Measurements from ENCODE around the gene ARPC5L.

The ARPC5L gene

DNA sequence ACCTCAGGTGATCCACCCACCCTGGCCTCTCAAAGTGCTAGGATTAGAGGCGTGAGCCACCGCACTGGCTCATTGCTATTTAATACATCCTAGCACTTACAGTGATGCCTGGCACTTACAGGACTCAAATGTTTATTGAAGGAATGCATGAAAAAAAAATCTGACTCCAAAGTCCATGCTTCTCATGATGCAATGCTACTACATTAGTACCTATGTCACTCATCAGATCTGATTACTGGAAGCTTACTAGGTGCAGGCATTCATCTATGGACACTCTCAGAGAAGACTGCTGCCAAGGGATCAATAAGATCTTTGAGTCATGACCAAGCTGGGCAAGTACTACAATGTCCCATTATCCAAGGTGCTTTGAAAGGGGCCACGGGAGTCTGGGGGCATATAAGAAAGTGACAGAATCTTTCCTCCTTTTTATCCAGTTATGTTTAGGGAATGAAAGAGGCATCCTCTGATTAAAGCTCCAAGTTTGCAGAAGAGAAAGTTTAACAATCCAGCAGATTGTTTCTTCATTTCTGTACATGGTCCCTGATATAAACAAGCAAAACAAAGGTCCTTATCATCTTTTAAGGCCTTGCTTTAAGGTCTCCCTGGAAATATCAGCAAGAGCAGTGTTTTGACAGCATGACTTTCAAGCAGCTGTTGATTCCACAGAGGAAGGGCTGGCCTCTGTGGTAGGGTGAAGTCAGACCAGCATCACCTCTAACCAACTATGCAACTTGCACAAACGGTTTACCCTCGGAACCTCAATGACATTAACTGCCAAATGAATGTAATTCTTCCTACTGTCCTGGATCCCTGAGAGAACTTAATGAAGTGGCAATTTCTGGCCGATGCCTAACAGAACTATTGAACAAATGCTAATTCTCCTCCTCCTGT lies 35.9 kb downstream of the ARPC5L start:
- TF ChIP-seq, protein P1, sequence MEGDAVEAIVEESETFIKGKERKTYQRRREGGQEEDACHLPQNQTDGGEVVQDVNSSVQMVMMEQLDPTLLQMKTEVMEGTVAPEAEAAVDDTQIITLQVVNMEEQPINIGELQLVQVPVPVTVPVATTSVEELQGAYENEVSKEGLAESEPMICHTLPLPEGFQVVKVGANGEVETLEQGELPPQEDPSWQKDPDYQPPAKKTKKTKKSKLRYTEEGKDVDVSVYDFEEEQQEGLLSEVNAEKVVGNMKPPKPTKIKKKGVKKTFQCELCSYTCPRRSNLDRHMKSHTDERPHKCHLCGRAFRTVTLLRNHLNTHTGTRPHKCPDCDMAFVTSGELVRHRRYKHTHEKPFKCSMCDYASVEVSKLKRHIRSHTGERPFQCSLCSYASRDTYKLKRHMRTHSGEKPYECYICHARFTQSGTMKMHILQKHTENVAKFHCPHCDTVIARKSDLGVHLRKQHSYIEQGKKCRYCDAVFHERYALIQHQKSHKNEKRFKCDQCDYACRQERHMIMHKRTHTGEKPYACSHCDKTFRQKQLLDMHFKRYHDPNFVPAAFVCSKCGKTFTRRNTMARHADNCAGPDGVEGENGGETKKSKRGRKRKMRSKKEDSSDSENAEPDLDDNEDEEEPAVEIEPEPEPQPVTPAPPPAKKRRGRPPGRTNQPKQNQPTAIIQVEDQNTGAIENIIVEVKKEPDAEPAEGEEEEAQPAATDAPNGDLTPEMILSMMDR (conservative IDR thresholded peaks at IDR 0.05; ENCODE audit: low read depth, low read length), result no peak
- H3K4me3 ChIP-seq (ENCODE audit: low read depth, low read length), result no peak overlapping the region
- peak; percentile 8 for DNase-seq (ENCODE audit: low read depth)

DNA sequence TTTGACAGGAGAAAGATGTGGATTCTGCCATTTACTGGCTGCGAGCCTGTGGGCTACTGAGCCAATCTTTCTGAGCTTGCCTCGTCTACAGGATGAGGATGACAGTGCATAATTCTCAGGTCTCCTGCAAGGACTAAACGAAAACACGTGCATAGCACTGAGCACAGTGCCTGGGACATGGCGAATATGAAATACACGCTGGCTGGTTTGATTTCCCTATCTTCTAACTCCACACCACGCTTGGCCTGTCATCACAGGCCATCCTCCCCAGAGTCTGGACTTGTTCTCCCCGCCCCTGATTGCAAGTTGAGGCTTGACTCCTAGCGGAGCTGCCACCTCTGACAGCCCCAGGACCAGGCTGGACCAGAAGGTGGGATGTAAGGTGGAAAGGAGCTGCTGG lies 37.9 kb downstream of the ARPC5L start:
- H3K4me3 ChIP-seq (ENCODE audit: low read depth, low read length), result no peak overlapping the region
- no peak for DNase-seq (ENCODE audit: low read depth)
- TF ChIP-seq, protein P1 (conservative IDR thresholded peaks at IDR 0.05; ENCODE audit: low read depth, low read length), result no peak

DNA sequence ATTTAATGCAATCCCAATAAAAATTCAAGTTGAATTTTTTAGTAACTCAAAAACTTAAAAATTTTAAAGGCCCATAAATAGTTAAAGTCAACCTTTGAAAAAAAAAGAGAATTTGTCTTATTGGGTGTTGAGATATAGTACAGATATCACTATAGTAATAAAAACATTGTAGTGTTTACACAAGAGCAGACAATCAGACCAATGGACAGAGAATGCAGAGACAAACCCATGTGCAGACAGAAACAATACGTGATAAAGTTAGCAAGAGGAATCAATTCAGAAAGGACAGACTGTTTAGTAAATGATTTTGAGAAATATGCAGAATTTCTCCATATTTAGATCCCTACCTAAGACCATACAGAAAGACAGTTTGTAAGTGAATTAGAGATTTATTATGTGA lies 45.0 kb downstream of the ARPC5L start:
- no peak overlapping the region for H3K4me3 ChIP-seq (ENCODE audit: low read depth, low read length)
- peak; percentile 22 for DNase-seq (ENCODE audit: low read depth)
- TF ChIP-seq, protein P1 (conservative IDR thresholded peaks at IDR 0.05; ENCODE audit: low read depth, low read length), result no peak

DNA sequence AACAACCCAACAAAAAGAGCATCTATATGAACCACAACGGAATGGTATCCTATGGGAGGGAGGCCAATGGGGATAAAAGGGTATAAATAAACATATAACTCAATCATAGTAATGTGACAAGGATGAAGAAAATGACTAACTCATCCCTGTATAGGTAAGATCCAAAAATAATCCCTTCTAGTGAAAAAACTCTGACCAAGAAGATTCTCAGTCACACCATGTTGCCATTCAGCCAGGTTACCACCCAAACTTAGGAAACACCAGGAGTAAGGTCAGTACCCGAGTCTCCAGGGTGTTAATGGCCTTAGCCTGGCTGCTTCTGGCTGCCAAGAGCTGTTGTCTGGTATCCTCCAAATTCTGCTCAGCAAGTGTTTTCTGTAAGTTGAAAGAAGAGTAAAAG lies 46.2 kb downstream of the ARPC5L start:
- H3K4me3 ChIP-seq (ENCODE audit: low read depth, low read length), result no peak overlapping the region
- no peak for DNase-seq (ENCODE audit: low read depth)
- TF ChIP-seq, protein P1 (conservative IDR thresholded peaks at IDR 0.05; ENCODE audit: low read depth, low read length), result no peak

DNA sequence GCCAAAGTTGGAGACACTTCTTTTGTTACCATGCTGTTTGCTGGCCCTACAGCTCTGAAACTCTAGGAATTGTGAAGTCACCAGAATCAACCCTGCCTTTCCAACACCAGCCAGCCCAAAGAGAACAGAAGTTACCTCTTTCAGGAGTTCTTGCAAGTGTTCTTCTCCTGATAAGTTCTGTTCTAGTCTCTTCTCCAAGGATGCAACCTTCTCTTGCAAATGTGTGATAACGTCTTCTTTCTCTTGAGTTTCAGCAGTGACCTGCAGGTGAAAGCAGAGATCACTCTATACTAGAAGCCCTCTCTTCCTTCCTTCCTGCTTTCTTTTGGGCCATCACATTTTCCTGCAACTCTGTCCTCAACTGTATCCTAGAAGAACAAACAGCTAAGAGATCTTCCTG lies 49.8 kb downstream of the ARPC5L start:
- TF ChIP-seq, protein P1 (conservative IDR thresholded peaks at IDR 0.05; ENCODE audit: low read depth, low read length), result no peak
- no peak for DNase-seq (ENCODE audit: low read depth)
- no peak overlapping the region for H3K4me3 ChIP-seq (ENCODE audit: low read depth, low read length)

DNA sequence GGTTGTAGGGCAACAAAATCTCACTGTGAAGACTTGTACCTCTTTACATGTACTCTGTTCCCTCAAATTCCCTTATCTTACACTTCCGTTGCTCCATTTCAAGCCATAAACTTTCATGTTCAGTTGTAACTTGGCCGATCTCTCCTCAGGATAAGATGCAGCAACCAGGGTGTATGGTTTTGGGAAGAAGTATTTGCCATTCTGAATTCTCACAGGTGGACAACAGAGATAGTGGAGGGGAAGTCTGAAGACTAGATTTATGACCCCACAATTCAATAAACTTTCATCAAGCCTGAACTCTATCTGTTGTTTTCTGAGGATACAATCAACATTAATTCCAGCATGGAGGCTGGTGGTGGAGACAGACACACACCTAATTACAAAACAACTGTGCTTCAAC lies 51.4 kb downstream of the ARPC5L start:
- no peak overlapping the region for H3K4me3 ChIP-seq (ENCODE audit: low read depth, low read length)
- TF ChIP-seq, protein P1 (conservative IDR thresholded peaks at IDR 0.05; ENCODE audit: low read depth, low read length), result no peak
- DNase-seq (ENCODE audit: low read depth), result no peak

Measured in choroid plexus epithelial cell (primary cell).